Stimulated activated CD8-positive, alpha-beta memory T cell treated with anti-CD3 and anti-CD28 coated beads, Interleukin-4, amount 100 ng/mL, for 4 hours (primary cell): ENCODE measurements around the gene GMCL1.
"Not testable (repeated sequence)": the region's sequence is repeated elsewhere in the genome, so short reads cannot be mapped to it uniquely, and the experiment has no call there.

Experiments used
- DNase-seq, 2 donors: peaks; one replicate each; pipeline ENCODE4 v3.0.0-alpha.2; 2020; ENCODE audit warnings: low read depth in 2 of 2, low spot score in 1 of 2

Gene GMCL1

DNA sequence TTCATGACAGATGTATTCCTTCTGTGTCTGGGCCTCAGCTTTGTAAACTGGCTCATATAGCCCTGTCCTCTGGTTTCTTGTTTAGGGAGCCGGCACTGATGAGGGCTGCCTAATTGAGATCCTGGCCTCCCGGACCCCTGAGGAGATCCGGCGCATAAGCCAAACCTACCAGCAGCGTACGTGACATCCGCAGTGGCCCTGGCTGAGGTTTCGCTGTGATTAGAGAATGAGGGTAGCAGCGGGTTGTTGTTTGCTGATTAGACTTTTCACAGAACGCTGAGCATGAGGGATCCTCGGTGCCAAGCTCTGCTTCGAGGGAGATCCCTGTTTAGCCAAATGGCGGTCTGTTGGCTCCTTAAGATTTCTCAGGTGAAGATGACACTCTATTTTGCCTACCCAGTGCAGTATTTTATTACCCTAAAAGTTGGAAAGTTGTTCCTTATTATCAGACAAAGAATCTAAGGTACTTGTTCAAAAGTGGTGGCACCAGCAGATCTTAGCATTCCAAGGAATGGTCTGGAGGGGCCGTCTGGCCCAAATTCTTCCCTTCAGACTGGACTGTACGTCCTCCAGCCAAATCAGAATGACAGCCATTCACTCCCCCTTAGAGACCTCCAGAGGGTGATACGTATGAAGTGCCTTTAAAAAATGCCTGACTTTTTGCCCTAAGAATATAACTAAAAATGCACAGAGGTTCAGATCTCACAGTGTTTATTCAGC lies 21.5 kb upstream of the GMCL1 start:
- DNase-seq, result no peak

DNA sequence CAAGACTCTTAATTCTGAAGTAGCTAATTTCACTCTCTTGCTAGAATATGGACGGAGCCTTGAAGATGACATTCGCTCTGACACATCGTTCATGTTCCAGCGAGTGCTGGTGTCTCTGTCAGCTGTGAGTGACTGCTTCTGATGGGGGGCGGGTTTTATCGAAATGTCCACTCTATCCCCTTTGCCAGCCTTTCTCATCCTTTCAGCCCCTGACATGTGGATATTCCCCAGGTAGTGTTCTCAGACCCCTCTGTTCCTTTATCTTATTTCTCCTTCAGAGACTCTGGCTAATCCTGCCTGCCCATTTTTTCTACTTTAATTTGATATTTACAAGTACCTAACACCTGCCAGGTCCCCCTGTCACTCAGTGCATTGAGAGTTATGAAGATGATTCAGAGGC lies 18.9 kb upstream of the GMCL1 start:
- DNase-seq, result no peak

DNA sequence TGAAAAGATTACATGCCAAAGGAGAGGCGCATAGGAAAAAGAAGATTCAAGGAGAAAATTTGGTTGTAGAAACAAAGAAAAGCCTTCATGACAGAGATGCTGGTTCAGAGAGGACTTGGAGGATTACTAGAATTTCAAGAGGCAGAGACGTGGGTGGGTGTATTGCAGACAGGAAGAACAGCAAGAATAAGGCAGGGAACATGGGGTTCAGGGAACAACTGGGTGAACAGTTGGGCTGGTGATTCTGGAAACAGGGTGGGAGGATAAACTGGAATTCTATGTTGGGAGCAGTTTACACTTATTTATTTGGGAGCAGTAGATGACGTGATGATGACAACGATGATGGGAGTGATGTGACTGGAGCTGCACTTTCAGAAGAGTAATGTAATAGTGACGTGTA lies 18.4 kb upstream of the GMCL1 start:
- no peak for DNase-seq

DNA sequence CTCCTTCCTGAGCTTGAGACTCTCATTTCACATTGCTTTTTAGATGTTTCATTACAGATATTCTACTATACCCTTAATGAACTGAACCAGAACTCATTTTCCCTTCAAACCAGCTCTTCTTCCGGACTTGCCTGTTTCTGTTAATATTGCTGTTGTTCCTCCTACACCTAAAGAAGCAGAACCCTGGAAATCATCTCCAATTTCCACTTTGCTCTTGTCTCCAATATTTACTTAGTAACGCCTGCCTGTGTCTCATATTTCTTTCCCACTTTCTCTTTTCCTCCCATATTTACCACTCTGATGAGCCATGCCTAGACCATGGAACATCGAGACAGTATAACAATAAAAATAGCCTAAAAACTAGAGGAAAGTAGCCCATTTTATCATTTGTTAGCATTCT lies 17.9 kb upstream of the GMCL1 start:
- DNase-seq, result no peak

DNA sequence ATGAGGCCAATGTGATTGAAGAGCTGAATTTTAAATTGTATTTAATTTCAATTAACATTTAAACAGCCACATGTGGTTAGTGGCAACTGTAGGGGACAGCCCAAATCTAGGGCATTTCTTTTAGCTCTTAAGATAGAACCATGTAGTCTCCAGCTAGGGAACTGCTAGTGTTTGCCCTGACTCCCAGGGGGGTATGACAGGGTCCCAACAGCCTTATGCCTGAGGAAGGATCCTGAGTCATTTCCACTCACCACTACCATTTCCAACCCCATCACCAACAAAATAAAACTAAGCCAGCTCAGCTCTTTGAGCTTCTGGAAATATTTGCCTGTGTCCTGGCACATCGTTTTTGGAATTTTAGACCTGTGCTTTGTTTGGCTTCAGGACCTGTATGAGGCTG lies 13.7 kb upstream of the GMCL1 start:
- no peak for DNase-seq

DNA sequence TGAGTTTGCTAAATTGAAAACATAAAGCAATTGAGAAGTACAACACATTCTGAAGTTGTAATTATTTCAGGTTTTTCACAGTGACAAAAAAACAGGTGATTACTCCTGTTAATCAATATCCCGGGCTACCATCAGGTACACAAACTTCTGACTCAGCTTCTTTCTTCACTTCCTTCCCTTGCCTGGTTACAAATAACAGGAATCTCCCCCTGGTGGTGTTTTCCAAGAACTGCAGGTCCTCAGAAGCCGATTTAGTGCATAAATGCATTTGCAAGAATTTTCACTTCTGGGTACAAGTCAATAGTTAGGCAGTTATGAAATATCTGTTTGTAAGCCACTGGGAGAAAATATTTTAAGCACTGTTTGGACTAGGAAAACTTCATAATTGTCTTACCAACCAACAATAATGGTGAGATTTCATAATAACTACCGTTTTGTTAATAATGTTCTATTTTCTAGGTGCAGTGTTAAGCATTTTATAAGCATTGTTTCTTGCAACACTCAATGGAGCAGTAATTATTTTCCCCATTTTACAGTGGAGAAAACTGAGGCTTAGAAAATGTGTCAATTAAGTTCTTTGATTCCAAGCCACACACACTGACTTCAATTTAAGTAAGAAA lies 12.4 kb upstream of the GMCL1 start:
- peak; percentile 48 to 56 for DNase-seq

DNA sequence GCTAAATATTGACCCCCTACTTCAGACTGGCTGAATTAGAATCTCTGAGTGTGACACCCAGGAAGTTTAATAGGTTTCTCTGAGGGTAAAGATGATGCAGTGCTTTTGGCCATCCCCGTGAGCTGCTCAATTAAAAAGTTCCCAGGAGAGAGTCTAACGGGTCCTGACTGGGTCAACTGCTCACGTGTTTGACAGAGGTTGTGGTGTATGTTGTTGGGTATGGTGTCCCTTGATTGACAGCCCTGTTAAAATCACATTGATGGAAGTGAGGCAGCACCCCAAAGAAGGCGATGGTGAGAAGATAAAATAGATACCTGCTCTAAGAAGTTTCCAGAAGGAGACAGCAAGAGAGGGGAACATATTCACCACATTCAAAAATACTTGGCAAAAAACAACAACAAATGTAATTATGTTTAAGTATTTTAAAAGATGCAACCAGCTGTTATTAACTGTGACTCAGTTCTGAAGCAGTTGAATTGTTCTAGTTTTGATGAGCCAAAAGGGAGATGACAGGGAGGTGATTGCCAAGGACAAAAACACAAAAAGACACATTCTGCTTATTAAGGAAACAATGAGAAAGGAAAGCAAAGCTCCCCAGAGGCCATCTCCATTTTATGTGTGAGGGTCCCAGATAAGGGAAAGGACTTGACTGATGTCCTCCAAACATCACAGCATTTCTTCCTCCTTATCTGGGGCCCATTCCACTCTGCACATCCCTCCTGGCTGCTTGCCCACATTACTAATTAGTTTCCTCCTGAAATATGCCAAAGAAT lies 11.5 kb upstream of the GMCL1 start:
- no peak for DNase-seq

DNA sequence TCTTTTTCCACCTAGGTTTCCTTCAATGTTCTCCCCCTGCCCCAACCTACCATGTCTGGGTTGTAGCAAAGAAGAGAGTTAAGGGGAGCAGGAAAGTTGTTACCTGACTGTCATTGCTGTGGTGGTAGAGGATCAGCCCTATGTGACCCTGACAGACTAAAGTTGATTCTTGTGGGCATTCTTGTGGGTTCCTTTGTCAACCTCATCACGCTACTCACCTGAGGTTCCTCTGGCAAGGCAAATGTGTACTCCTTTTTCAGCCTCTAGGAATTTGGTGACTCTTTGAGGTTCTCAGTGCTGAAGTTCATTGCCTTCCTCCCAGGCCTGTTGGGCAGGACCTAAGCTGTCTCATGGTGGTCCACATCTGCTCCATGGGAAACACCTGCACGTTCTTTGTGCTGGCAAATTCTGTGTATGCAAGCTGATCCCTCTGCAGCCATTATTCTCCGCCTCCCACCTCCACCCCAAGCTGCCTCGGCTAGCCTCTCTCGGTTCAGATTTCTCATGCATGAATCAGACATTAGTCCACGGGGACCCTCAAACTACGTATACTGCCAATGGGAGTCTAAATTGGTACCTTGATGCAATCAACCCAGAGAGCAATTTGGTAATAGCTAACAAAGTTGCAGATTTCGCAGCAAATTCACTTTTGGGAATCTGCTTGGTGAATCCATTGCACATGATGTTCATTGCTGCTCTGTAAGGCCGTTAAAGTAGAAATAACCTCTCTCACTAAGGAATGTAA lies 1.5 kb upstream of the GMCL1 start:
- no peak for DNase-seq

DNA sequence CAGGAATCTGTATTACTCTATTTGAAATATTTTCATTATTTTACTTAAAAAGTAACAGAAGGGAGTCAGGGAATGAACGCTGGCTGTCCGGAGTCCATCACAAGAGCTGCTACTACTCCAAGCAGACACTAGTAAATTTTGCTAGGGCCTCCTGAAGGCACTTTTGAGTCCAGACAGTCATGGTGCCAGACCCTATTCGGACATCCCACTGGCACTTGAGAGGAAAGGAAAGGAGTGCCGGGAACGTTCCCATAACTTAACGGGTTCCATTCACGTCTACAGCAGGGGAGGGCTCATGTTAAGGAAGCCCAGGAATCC lies 563 bp upstream of the GMCL1 start:
- no peak for DNase-seq

DNA sequence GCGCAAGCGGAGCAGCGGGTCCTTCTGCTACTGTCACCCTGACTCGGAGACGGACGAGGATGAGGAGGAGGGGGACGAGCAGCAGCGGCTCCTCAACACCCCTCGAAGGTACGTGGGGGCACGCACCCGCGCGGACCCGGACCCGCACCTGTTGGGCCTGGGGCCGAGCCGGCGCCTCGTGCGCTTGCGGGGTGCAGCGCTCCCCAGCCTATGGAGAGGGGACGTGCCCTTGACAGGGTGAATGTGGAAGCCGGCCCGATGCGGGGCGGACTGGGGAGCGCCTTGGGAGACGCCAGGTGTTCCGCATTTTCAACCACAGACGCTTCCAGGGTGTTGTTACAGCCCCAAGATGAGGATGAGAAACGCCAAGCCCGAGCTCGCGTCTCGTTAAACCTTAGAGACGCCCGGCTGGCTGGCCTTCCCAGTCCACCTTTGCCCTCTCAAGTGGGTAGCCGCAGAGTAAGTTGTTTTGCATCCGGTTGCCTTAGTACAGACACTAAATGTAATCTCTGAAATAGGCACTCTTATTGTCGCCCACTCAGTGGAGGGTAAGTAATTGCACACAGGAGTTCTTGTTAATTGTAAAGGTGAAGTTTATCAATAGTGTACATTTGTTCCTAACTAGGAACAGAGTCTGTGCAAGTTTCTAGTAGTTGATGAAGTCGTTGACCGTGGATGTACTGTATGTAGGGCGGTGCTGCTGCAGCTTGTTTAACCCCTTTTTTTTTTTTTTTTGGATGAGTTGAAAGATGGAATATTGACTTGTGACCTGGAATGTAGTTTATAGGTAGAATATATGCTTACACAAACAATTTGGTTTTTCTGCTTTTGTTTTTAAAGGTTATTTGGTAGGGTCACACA lies 815 bp downstream of the GMCL1 start:
- DNase-seq, result peak in 1 of 2 donors; percentile 6

DNA sequence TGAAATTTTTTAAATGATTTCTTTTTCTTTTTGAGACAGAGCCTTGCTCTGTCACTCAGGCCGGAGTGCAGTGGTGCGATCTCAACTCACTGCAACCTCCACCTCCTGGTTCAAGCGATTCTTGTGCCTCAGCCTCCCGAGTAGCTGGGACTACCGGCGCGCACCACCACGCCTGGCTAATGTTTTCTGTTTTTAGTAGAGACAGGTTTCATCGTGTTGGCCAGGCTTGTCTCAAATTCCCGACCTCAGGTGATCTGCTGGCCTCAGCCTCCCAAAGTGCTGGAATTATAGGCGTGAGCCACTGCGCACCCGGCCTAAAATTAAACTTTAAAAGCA lies 1.4 kb downstream of the GMCL1 start:
- DNase-seq, result not testable (repeated sequence)

DNA sequence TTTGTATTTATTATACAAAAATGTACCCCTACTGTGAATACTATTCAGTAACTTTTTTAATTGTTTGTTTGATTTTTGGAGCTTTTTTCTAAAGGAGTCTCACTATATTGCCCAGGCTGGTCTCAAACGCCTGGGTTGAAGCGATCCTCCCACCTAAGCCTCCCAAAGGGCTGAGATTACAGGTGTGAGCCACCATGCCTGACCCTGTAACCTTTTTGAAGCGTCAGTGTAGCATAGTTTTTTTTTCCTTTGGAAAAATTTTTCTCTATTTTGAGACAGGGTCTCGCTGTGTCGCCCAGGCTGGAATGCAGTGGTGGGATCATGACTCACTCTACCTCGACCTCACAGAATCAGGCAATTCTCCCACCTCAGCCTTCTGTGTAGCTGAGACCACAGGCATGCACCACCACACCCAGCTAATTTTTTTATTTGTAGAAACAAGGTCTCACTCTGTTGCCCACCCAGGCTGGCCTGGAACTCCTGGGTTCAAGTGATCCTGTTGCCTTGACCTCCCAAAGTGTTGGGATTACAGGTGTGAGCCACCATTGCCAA lies 2.0 kb downstream of the GMCL1 start:
- DNase-seq, result no peak

DNA sequence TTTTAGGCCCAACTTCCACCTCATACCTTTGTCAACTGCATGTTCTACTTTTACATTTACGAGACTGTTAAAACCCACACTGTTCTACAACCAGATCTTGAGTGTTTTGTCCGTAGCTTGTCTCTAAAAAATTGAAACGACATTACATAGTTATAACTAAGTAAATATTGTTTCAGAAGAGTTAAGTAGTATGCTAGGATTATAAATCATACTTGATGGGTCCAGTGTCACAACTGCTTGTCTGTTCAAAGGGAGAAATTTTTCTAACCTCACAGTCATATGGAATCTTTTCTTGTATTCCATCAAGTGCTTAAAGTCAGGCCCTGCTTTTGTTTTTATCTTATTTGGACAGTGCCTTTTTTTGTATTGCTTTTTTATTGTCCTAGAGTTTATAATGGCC lies 4.3 kb downstream of the GMCL1 start:
- no peak for DNase-seq

DNA sequence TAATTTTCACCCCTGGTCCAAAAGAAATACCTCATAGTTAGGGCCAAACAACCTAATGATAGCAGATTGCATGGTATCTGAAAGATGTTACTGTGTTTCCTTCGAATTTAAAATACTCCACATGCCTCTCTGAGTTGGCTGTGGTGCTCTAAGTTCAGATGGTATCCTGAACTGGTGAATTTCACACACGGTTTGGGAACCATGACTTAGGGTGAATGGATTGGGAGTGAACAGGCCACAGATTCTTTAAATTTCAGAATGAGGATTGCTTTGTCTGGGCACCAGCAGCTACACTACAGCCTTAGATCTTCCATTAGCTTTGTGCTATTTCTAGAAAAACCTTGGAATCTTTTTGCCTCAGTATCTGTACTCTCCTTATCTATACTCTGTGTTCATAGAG lies 6.2 kb downstream of the GMCL1 start:
- DNase-seq, result no peak

DNA sequence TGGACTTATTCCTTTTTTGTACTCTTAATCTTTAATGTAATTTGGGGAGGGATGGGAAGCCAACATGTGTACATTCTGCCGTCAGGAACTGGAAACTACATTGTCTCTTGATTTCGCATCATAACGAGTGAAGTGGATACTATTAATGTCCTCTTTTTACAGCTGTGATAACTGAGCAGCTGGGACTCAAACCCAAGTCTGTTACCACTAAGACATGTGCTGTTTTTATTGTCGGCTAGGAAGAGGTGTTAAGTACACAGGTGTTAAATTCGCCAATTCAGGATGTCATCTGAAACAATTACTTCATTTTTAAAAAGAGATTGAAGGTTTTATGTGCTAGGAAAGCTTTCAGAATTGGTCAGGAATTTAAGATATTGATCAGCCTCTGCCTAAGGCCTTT lies 6.9 kb downstream of the GMCL1 start:
- no peak for DNase-seq

DNA sequence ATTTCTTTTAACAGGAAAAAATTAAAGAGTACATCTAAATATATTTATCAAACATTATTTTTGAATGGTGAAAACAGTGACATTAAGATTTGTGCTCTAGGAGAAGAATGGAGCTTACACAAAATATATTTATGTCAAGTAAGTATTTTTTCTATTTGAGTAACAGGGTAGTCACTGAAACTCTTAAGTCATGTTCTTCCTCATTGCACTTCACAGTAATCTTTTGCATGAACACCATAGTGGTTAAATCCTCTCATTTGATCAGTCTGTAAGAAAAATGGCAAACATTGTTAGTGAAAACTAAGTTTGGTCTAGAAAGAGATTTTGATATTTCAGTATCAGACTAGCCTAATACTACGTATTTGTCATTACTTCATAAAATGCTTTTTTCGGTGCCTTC lies 8.1 kb downstream of the GMCL1 start:
- DNase-seq, result no peak

DNA sequence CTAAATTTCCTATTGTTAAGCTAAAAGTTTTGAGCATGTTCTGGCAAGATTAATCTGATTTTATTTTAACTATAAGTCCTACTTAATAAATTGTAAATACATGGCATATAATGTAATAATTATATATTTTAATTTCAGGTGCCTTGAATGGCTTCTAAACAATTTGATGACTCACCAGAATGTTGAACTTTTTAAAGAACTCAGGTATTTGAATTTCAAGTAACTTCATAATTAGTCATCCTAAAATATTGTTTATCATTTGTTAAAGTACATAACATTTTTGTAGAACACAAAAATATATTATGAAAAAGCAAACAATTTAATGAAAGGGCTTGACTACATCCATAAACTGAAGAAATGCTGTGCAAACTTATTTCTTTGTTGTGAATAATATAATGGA lies 14.5 kb downstream of the GMCL1 start:
- no peak for DNase-seq

DNA sequence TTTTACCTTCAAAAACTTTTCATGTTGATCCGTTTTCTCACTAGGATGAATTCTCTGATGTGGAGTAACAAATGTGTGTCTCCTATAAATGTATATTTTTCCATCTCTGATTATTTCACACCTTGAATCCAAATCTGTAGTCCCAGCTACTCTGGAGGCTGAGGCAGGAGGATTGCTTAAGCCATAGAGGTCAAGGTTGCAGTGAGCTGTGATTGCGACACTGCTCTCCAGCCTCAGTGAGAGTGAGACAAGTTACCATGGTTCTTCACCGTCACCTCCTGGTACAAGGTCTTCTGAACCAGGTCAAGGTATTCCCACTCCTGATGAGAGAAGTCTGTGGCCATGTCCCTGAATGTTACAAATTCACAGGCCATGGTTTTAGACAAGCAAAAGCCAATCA lies 15.1 kb downstream of the GMCL1 start:
- no peak for DNase-seq

DNA sequence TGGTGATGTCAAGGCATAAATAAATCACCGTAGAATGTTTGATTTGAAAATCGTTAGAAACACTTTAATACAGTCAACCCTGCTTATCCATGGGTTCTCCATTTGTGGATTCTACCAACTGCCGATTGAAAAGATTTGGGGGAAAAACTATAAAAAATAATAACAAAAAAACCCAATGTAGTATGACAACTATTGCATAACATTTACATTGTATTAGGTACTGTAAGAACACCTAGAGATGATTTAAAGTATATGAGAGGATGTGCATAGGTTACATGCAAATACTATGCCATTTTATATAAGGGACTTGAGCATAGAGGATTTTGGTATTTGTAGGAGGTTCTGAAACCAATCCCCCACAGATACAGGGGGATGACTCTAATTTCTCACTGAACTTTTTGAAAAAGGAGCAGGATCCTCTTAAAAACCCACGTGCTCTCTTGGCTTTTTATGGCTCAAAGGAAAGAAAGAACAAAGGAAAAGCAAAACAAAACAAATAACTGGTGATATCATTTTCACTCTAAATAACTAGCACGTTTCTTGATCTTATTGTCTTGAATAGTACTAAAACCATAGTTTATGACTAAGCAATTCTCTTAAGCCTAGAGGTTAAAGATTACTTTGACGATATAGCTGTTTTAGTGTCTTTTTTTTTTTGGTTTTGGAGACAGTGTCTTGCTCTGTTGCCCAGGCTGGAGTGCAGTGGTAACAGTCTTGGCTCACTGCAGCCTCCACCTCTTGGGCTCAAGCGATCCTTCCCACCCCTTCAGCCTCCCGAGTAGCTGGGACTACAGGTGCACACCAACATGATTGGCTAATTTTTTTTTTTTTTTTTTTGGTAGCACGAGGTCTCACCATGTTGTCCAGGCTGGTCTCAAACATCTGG lies 17.0 kb downstream of the GMCL1 start:
- DNase-seq, result no peak
